Measurements from ENCODE around the gene ZBTB21. TPM values are rescaled to one million over a fixed set of nuclear protein-coding genes. Genes with fewer than 3 reads are reported as not detected.

The ZBTB21 gene
- total RNA-seq, 1 experiment from 2014 or later = 5.1 TPM

- no peak for DNase-seq
- Histone ChIP-seq H3K27me3 (no peaks in the 10 kb centered on the region), H3K4me3 (no peak overlapping the region), H3K36me3 (peaks cover 25% of the 10 kb centered on the region), H3K9me3 (no peaks in the 10 kb centered on the region; the same call in 1 of the 2 replicates)
Measured at GRCh38 chr21:41987310-41987709, 22.9 kb downstream of the ZBTB21 start.

- Histone ChIP-seq H3K27me3 (no peaks in the 10 kb centered on the region), H3K36me3 (peaks cover 10% of the 10 kb centered on the region)
Measured at GRCh38 chr21:41985662-41986416, 24.3 kb downstream of the ZBTB21 start.

GRCh38 chr21:41983229-41983628, 26.9 kb downstream of the ZBTB21 start:
- H3K9me3 ChIP-seq = peaks cover 10% of the 10 kb centered on the region
- DNase-seq = no peak
- no peak overlapping the region for H3K4me3 ChIP-seq
- H3K36me3 ChIP-seq = no peaks in the 10 kb centered on the region
- H3K27me3 ChIP-seq = no peaks in the 10 kb centered on the region

More at GRCh38 chr21:41985662-41986416, 24.3 kb downstream of the ZBTB21 start:
- no peak for DNase-seq
- H3K4me3 ChIP-seq = no peak overlapping the region
- H3K9me3 ChIP-seq = no peaks in the 10 kb centered on the region; the same call in 1 of the 2 replicates

GRCh38 chr21:41980561-41980960, 29.6 kb downstream of the ZBTB21 start:
- no peak for DNase-seq
- Histone ChIP-seq H3K9me3 (peaks cover 10% of the 10 kb centered on the region), H3K36me3 (no peaks in the 10 kb centered on the region), H3K4me3 (no peak overlapping the region), H3K27me3 (no peaks in the 10 kb centered on the region)

GRCh38 chr21:41979751-41980369, 30.3 kb downstream of the ZBTB21 start:
- peaks cover 10% of the 10 kb centered on the region for H3K9me3 ChIP-seq
- no peak for DNase-seq

GRCh38 chr21:41979335-41979734, 30.8 kb downstream of the ZBTB21 start:
- H3K36me3 ChIP-seq = no peaks in the 10 kb centered on the region
- no peak overlapping the region for H3K4me3 ChIP-seq
- H3K27me3 ChIP-seq = no peaks in the 10 kb centered on the region
- no peak for DNase-seq
- H3K9me3 ChIP-seq = peaks cover 10% of the 10 kb centered on the region

More at GRCh38 chr21:41979751-41980369, 30.3 kb downstream of the ZBTB21 start:
- Histone ChIP-seq H3K27me3 (no peaks in the 10 kb centered on the region), H3K36me3 (no peaks in the 10 kb centered on the region), H3K4me3 (no peak overlapping the region)

GRCh38 chr21:41977034-41977950, 32.9 kb downstream of the ZBTB21 start:
- DNase-seq = no peak
- no peaks in the 10 kb centered on the region for H3K27me3 ChIP-seq
- no peaks in the 10 kb centered on the region for H3K36me3 ChIP-seq
- peaks cover 10% of the 10 kb centered on the region for H3K9me3 ChIP-seq
- H3K4me3 ChIP-seq = no peak overlapping the region

- peaks cover 10% of the 10 kb centered on the region for H3K9me3 ChIP-seq
- no peak overlapping the region for H3K4me3 ChIP-seq
- no peaks in the 10 kb centered on the region for H3K36me3 ChIP-seq
- H3K27me3 ChIP-seq = no peaks in the 10 kb centered on the region
- no peak for DNase-seq
Measured at GRCh38 chr21:41976611-41977010, 33.5 kb downstream of the ZBTB21 start.

GRCh38 chr21:41975391-41976272, 34.5 kb downstream of the ZBTB21 start:
- H3K9me3 ChIP-seq = peaks cover 10% of the 10 kb centered on the region
- no peaks in the 10 kb centered on the region for H3K36me3 ChIP-seq
- H3K27me3 ChIP-seq = no peaks in the 10 kb centered on the region
- no peak for DNase-seq
- H3K4me3 ChIP-seq = no peak overlapping the region

- Histone ChIP-seq H3K4me3 (no peak overlapping the region), H3K27me3 (no peaks in the 10 kb centered on the region), H3K9me3 (peaks cover 8% of the 10 kb centered on the region), H3K36me3 (no peaks in the 10 kb centered on the region)
- DNase-seq = no peak
Measured at GRCh38 chr21:41974752-41975053, 35.5 kb downstream of the ZBTB21 start.

- Histone ChIP-seq H3K9me3 (peaks cover 6% of the 10 kb centered on the region), H3K27me3 (no peaks in the 10 kb centered on the region), H3K4me3 (no peak overlapping the region), H3K36me3 (no peaks in the 10 kb centered on the region)
- DNase-seq = no peak
Measured at GRCh38 chr21:41973861-41974751, 36.1 kb downstream of the ZBTB21 start.

GRCh38 chr21:41973427-41973831, 36.7 kb downstream of the ZBTB21 start:
- DNase-seq = no peak
- Histone ChIP-seq H3K9me3 (0 out of 2 replicates have a peak, but pooled peaks cover 2% of the 10 kb centered on the region), H3K27me3 (no peaks in the 10 kb centered on the region), H3K4me3 (no peak overlapping the region), H3K36me3 (no peaks in the 10 kb centered on the region)

GRCh38 chr21:41972511-41973205, 37.5 kb downstream of the ZBTB21 start:
- DNase-seq = no peak
- H3K36me3 ChIP-seq = no peaks in the 10 kb centered on the region
- no peak overlapping the region for H3K4me3 ChIP-seq
- H3K9me3 ChIP-seq = 0 out of 2 replicates have a peak, but pooled peaks cover 2% of the 10 kb centered on the region
- H3K27me3 ChIP-seq = no peaks in the 10 kb centered on the region

- Histone ChIP-seq H3K27me3 (no peaks in the 10 kb centered on the region), H3K36me3 (no peaks in the 10 kb centered on the region), H3K9me3 (0 out of 2 replicates have a peak, but pooled peaks cover 2% of the 10 kb centered on the region), H3K4me3 (no peak overlapping the region)
- no peak for DNase-seq
Measured at GRCh38 chr21:41971891-41972290, 38.3 kb downstream of the ZBTB21 start.

Measured in MG63 (cell line).